MCF 10A (cell line): ENCODE data around the gene CEL. TPM values are rescaled to one million over a fixed set of nuclear protein-coding genes. Genes with fewer than 3 reads are reported as not detected.
A peak's percentile ranks its signal among the peaks of the same experiment; 100 is the strongest.

Source experiments
- BruUV-seq: library from RNA; stranded (reverse); fragments of 400-500 nt; replicated peaks from 2 replicates; lab custom pipeline; 2021; lab: Mats Ljungman, UMichigan
- CTCF ChIA-PET: fragments of 300-600 bp; sonication (Branson Sonifier 250); formaldehyde crosslinking; extraction: SDS; loops from one replicate; lab custom pipeline; 2021; ENCODE audit warnings: antibody characterized with exemption, inconsistent platforms; lab: Yijun Ruan, JAX
- POLR2A ChIA-PET: fragments of 300-600, 350-650 bp; sonication (Branson Sonifier 250); formaldehyde crosslinking; extraction: SDS; loops from one replicate; lab custom pipeline; 2020; ENCODE audit warnings: antibody characterized with exemption, inconsistent platforms; lab: Yijun Ruan, JAX
- DNase-seq: peaks from one replicate; pipeline ENCODE4 v3.0.0-alpha.2; 2018; ENCODE audit not compliant: unreplicated experiment
- H3K27ac Mint-ChIP-seq: one replicate; pipeline ENCODE4 v1.8.0; 2022; ENCODE audit warnings: mild to moderate bottlenecking, low read depth, mixed read lengths; ENCODE audit not compliant: unreplicated experiment
- H3K27me3 Mint-ChIP-seq: one replicate; pipeline ENCODE4 v1.8.0; 2022; ENCODE audit warnings: mixed read lengths; ENCODE audit not compliant: insufficient read depth, unreplicated experiment
- H3K36me3 Mint-ChIP-seq: one replicate; pipeline ENCODE4 v1.8.0; 2022; ENCODE audit warnings: mild to moderate bottlenecking, moderate library complexity, mixed read lengths; ENCODE audit not compliant: insufficient read depth, unreplicated experiment
- H3K4me1 Mint-ChIP-seq: one replicate; pipeline ENCODE4 v1.8.0; 2022; ENCODE audit warnings: mixed read lengths; ENCODE audit not compliant: insufficient read depth, unreplicated experiment
- H3K4me3 Mint-ChIP-seq: one replicate; pipeline ENCODE4 v1.8.0; 2022; ENCODE audit warnings: mild to moderate bottlenecking, moderate library complexity, mixed read lengths; ENCODE audit not compliant: unreplicated experiment
- H3K9me3 Mint-ChIP-seq: one replicate; pipeline ENCODE4 v1.8.0; 2022; ENCODE audit warnings: mixed read lengths; ENCODE audit not compliant: unreplicated experiment
- CTCF ChIP-seq: fragments of 200-600 bp; IDR thresholded peaks from one replicate; pipeline ENCODE4 v1.8.0; 2022; ENCODE audit warnings: antibody characterized with exemption, mild to moderate bottlenecking; ENCODE audit not compliant: unreplicated experiment
- intact Hi-C: fragments of 100-400 bp; cut with micrococcal nuclease; formaldehyde crosslinking; loops from 2 replicates; pipeline ENCODE4 v1.14.1; 2022
- total RNA-seq: library from RNA; stranded (reverse); gene quantifications from 2 replicates; pipeline ENCODE4 v1.2.3, GENCODE V29; 2022

The CEL gene
- total RNA-seq, 1 experiment from 2014 or later: 1.9 TPM

GRCh38 chr9:133106511-133107244 lies 44.9 kb downstream of the CEL start:
- BruUV-seq: no TSS peak
- H3K36me3 Mint-ChIP-seq: peaks cover 47% of the 10 kb centered on the region
- no peak for DNase-seq
- no peaks in the 10 kb centered on the region for H3K9me3 Mint-ChIP-seq
- intact Hi-C loops: no loop called here
- no peak for TF ChIP-seq CTCF
- no peaks in the 10 kb centered on the region for H3K4me1 Mint-ChIP-seq
- H3K4me3 Mint-ChIP-seq: no peak overlapping the region
- POLR2A ChIA-PET: interaction anchor here (0.6 to 0.7 kb wide), 2 partner anchors 27 to 42 kb away, joined by 3 read pairs; no protein-coding TSS in a partner anchor
- no peaks in the 10 kb centered on the region for H3K27me3 Mint-ChIP-seq
- CTCF ChIA-PET: interaction anchor here (10.7 kb wide), 1 partner anchor 40 kb away, joined by 183 read pairs; no protein-coding TSS in a partner anchor
- H3K27ac Mint-ChIP-seq: no peak overlapping the region

- no TSS peak for BruUV-seq
- CTCF ChIA-PET: interaction anchor here (0.6 to 10.7 kb wide), 4 partner anchors 9 to 1696 kb away, joined by 3 to 183 read pairs (median 4); no protein-coding TSS in a partner anchor
- Mint-ChIP-seq H3K4me1 (no peaks in the 10 kb centered on the region), H3K4me3 (no peak overlapping the region), H3K27me3 (no peaks in the 10 kb centered on the region), H3K9me3 (no peaks in the 10 kb centered on the region), H3K36me3 (peaks cover 47% of the 10 kb centered on the region), H3K27ac (no peak overlapping the region)
- POLR2A ChIA-PET: interaction anchor here (0.7 kb wide), 1 partner anchor 41 kb away, joined by 3 read pairs; no protein-coding TSS in a partner anchor
- no peak for DNase-seq
- intact Hi-C loops: no loop called here
- TF ChIP-seq CTCF: no peak
Measured at GRCh38 chr9:133107245-133107722, 45.5 kb downstream of the CEL start.

- intact Hi-C loops: no loop called here
- ChIA-PET POLR2A (interaction anchor here (0.7 to 1.9 kb wide), 2 partner anchors 9 to 27 kb away, joined by 3 to 5 read pairs; no protein-coding TSS in a partner anchor), CTCF (interaction anchor here (0.6 to 10.7 kb wide), 4 partner anchors 10 to 86 kb away, joined by 4 to 183 read pairs (median 5); no protein-coding TSS in a partner anchor)
- Mint-ChIP-seq H3K36me3 (peaks cover 39% of the 10 kb centered on the region), H3K27me3 (no peaks in the 10 kb centered on the region), H3K4me3 (no peak overlapping the region), H3K4me1 (no peaks in the 10 kb centered on the region), H3K27ac (peak overlapping the region; percentile 16), H3K9me3 (no peaks in the 10 kb centered on the region)
- no peak for TF ChIP-seq CTCF
- DNase-seq: no peak
- BruUV-seq: no TSS peak
Measured at GRCh38 chr9:133107961-133108793, 46.4 kb downstream of the CEL start.
